HCT116 (cell line): ENCODE data around the gene HERC3. TPM values are rescaled to one million over a fixed set of nuclear protein-coding genes. Genes with fewer than 3 reads are reported as not detected.

Experiments
- ATAC-seq: fragments of 200-7000 bp; cut with Tn5 transposase; 2 replicates; pipeline ENCODE4 v1.9.1; 2020; ENCODE audit warnings: mild to moderate bottlenecking, moderate library complexity
- BruUV-seq: library from RNA; stranded (reverse); fragments of 400-500 nt; replicated peaks from 2 replicates; lab custom pipeline; 2021; lab: Mats Ljungman, UMichigan
- CTCF ChIA-PET: fragments of 300-600 bp; sonication (Branson Sonifier 250); formaldehyde crosslinking; loops from one replicate; lab custom pipeline; 2021; ENCODE audit warnings: antibody characterized with exemption; lab: Charles Lee
- POLR2A ChIA-PET: fragments of 300-600, 350-600 bp; sonication (Branson Sonifier 250); formaldehyde crosslinking; loops from one replicate; lab custom pipeline; 2021; ENCODE audit warnings: antibody characterized with exemption; lab: Charles Lee
- RAD21 ChIA-PET, 2 experiments: fragments of 300-600 bp; sonication (Branson Sonifier 250); formaldehyde crosslinking; loops; one replicate each; lab custom pipeline; 2023; ENCODE audit warnings: low total read pairs in 2 of 2; ENCODE audit not compliant: uncharacterized antibody in 2 of 2, unreplicated experiment in 2 of 2, low non-redundant PET in 1 of 2; lab: Charles Lee
- DNase-seq: peaks from one replicate; pipeline ENCODE4 v3.0.0-alpha.2; 2010; ENCODE audit warnings: low read depth, low spot score
- H2AFZ ChIP-seq: fragments of 200-600 bp; shearing (Covaris generic), sonication (generic); 2 replicates; pipeline ENCODE4 v1.6.1; 2017; ENCODE audit warnings: low read depth, mixed run types, mixed read lengths, antibody characterized with exemption, low read length; ENCODE audit not compliant: poor library complexity, severe bottlenecking
- H3K27ac ChIP-seq: 2 replicates; pipeline ENCODE4 v1.5.1; 2012; ENCODE audit warnings: low read depth, low read length
- H3K27me3 ChIP-seq: fragments of 200-600 bp; sonication (generic); 2 replicates; pipeline ENCODE4 v1.6.1; 2016; ENCODE audit warnings: mixed run types, low read length, mixed read lengths; ENCODE audit not compliant: insufficient read depth
- H3K36me3 ChIP-seq, 2 experiments: fragments of 200-500 bp in 1 of 2; fragments of 200-600 bp in 1 of 2; sonication (Bioruptor generic) in 1 of 2; sonication (generic) in 1 of 2; 2 replicates each; pipeline versions ENCODE4 v1.5.1 to v1.6.1; 2014 to 2016; ENCODE audit warnings: low read length in 2 of 2, inconsistent platforms in 1 of 2, mixed read lengths in 1 of 2, mixed run types in 1 of 2; ENCODE audit not compliant: insufficient read depth in 2 of 2, control insufficient read depth in 1 of 2
- H3K4me1 ChIP-seq, 2 experiments: fragments of 200-600 bp in 1 of 2; sonication (generic) in 1 of 2; 2 replicates each; pipeline versions ENCODE4 v1.5.1 to v1.6.1; 2012 to 2017; ENCODE audit warnings: low read length in 2 of 2, inconsistent platforms in 1 of 2, mild to moderate bottlenecking in 1 of 2, mixed read lengths in 1 of 2, mixed run types in 1 of 2, moderate library complexity in 1 of 2; ENCODE audit not compliant: insufficient read depth in 2 of 2, control insufficient read depth in 1 of 2
- H3K4me2 ChIP-seq: fragments of 200-600 bp; sonication (generic); 2 replicates; pipeline ENCODE4 v1.6.1; 2017; ENCODE audit warnings: mixed run types, low read length, mixed read lengths
- H3K4me3 ChIP-seq, 2 experiments: fragments of 200-600 bp in 1 of 2; sonication (generic) in 1 of 2; replicated peaks in 1 of 2; 2 replicates each; pipeline ENCODE4 v1.5.1; 2011 to 2016; ENCODE audit warnings: low read length in 2 of 2, control low read depth in 1 of 2, low read depth in 1 of 2, mild to moderate bottlenecking in 1 of 2, mixed read lengths in 1 of 2, mixed run types in 1 of 2
- H3K79me2 ChIP-seq: fragments of 200-600 bp; sonication (generic); 2 replicates; pipeline ENCODE4 v1.6.1; 2017; ENCODE audit warnings: mild to moderate bottlenecking, mixed run types, low read length, moderate library complexity, mixed read lengths; ENCODE audit not compliant: insufficient read depth
- H3K9ac ChIP-seq: fragments of 200-600 bp; sonication (generic); 2 replicates; pipeline ENCODE4 v1.6.1; 2016; ENCODE audit warnings: low read length, mixed read lengths
- H3K9me2 ChIP-seq: fragments of 200-600 bp; sonication (generic), shearing (Covaris generic); 2 replicates; pipeline ENCODE4 v1.6.1; 2017; ENCODE audit warnings: mixed run types, mild to moderate bottlenecking, moderate library complexity; ENCODE audit not compliant: insufficient read depth
- H3K9me3 ChIP-seq, 2 experiments: fragments of 200-500 bp in 1 of 2; fragments of 200-600 bp in 1 of 2; sonication (Bioruptor generic) in 1 of 2; sonication (generic) in 1 of 2; 2 replicates each; pipeline ENCODE4 v1.6.1; 2014 to 2017; ENCODE audit warnings: low read length in 2 of 2, mixed read lengths in 2 of 2, inconsistent platforms in 1 of 2, low read depth in 1 of 2, mild to moderate bottlenecking in 1 of 2, mixed run types in 1 of 2, moderate library complexity in 1 of 2; ENCODE audit not compliant: control insufficient read depth in 1 of 2, insufficient read depth in 1 of 2
- H4K20me1 ChIP-seq: fragments of 200-600 bp; sonication (generic), shearing (Covaris generic); 2 replicates; pipeline ENCODE4 v1.6.1; 2017; ENCODE audit warnings: mixed run types, mild to moderate bottlenecking, moderate library complexity; ENCODE audit not compliant: insufficient read depth
- CEBPB ChIP-seq: IDR thresholded peaks from 2 replicates; pipeline ENCODE4 v1.6.1; 2012; ENCODE audit warnings: low read depth
- ELF1 ChIP-seq: IDR thresholded peaks from 2 replicates; pipeline ENCODE4 v1.6.1; 2012; ENCODE audit warnings: low read depth, borderline replicate concordance
- EZH2 ChIP-seq: fragments of 200-600 bp; sonication (generic); IDR thresholded peaks from 2 replicates; pipeline ENCODE4 v1.6.1; 2017; ENCODE audit warnings: antibody characterized with exemption, mixed run types
- EZH2phosphoT487 ChIP-seq: fragments of 200-600 bp; IDR thresholded peaks from 2 replicates; pipeline ENCODE4 v1.6.1; 2018; ENCODE audit warnings: antibody characterized with exemption, borderline replicate concordance
- JUND ChIP-seq: IDR thresholded peaks from 2 replicates; pipeline ENCODE4 v1.6.1; 2012
- POLR2A ChIP-seq: IDR thresholded peaks from 2 replicates; pipeline ENCODE4 v1.7.0; 2011; ENCODE audit warnings: borderline replicate concordance; ENCODE audit not compliant: insufficient read depth, insufficient read length; ENCODE audit errors: extremely low read depth
- POLR2AphosphoS5 ChIP-seq: IDR thresholded peaks from 2 replicates; pipeline ENCODE4 v1.6.1; 2011; ENCODE audit warnings: mild to moderate bottlenecking, low read depth, low read length, moderate library complexity
- RAD21 ChIP-seq: IDR thresholded peaks from 2 replicates; pipeline ENCODE4 v1.6.1; 2012; ENCODE audit warnings: low read depth, mild to moderate bottlenecking
- SIN3A ChIP-seq: IDR thresholded peaks from 2 replicates; pipeline ENCODE4 v1.6.1; 2012; ENCODE audit warnings: low read depth
- SRF ChIP-seq: IDR thresholded peaks from 2 replicates; pipeline ENCODE4 v1.6.1; 2012; ENCODE audit warnings: low read depth
- TCF7L2 ChIP-seq: IDR thresholded peaks from 2 replicates; pipeline ENCODE4 v1.7.0; 2011; ENCODE audit warnings: borderline replicate concordance, inconsistent platforms; ENCODE audit not compliant: insufficient read depth, insufficient read length; ENCODE audit errors: extremely low read depth
- YY1 ChIP-seq: IDR thresholded peaks from 2 replicates; pipeline ENCODE4 v1.6.1; 2011; ENCODE audit warnings: low read length, low read depth, moderate library complexity, mild to moderate bottlenecking; ENCODE audit not compliant: insufficient replicate concordance; ENCODE audit errors: extremely low read depth
- ZBTB33 ChIP-seq: IDR thresholded peaks from 2 replicates; pipeline ENCODE4 v1.6.1; 2011; ENCODE audit warnings: mild to moderate bottlenecking, low read length, moderate library complexity; ENCODE audit not compliant: insufficient replicate concordance; ENCODE audit errors: extremely low read depth
- ZFX ChIP-seq: fragments of 450-650 bp; IDR thresholded peaks from 2 replicates; pipeline ENCODE4 v1.6.1; 2017
- ZNF274 ChIP-seq: fragments of 200-500 bp; sonication (Bioruptor generic); IDR thresholded peaks from 2 replicates; pipeline ENCODE4 v1.6.1; 2014; ENCODE audit warnings: mild to moderate bottlenecking, low read depth, low read length, inconsistent platforms
- intact Hi-C: fragments of 100-400 bp; cut with micrococcal nuclease; formaldehyde crosslinking; loops from 2 replicates; pipeline ENCODE4 v1.10.0; 2022
- total RNA-seq: library from RNA; stranded (reverse); gene quantifications from one replicate; pipeline ENCODE4 v1.2.1, GENCODE V29; 2021; ENCODE audit not compliant: unreplicated experiment

HERC3 gene
- total RNA-seq, 1 experiment from 2014 or later, result 10.8 TPM

- intact Hi-C loops, result no loop called here
- H3K27ac ChIP-seq, result no peak overlapping the region
- BruUV-seq, result no TSS peak
- no peaks in the 10 kb centered on the region for H4K20me1 ChIP-seq
- H3K9me2 ChIP-seq, result no peaks in the 10 kb centered on the region
- H3K79me2 ChIP-seq, result no peaks in the 10 kb centered on the region
- no peaks in the 10 kb centered on the region for H3K4me1 ChIP-seq
- no peak overlapping the region for H3K4me2 ChIP-seq
- ChIA-PET RAD21 (no interaction called here), CTCF (no interaction called here), POLR2A (no interaction called here)
- TF ChIP-seq EZH2 (no peak), EZH2phosphoT487 (no peak), ELF1 (no peak), POLR2AphosphoS5 (no peak), SRF (no peak), YY1 (no peak), TCF7L2 (no peak), ZBTB33 (no peak), POLR2A (no peak), ZNF274 (no peak), CEBPB (no peak), ZFX (no peak), JUND (no peak), SIN3A (no peak), RAD21 (no peak)
- no peaks in the 10 kb centered on the region for H3K27me3 ChIP-seq
- peaks cover 0 to 5% of the 10 kb centered on the region in 2 experiments; a peak in 1 of 4 replicates for H3K36me3 ChIP-seq
- H3K4me3 ChIP-seq, result no peak overlapping the region
- ATAC-seq, result no peak
- H3K9me3 ChIP-seq, result no peaks in the 10 kb centered on the region
- no peak overlapping the region for H3K9ac ChIP-seq
- no peak overlapping the region for H2AFZ ChIP-seq
- no peak for DNase-seq
Measured at GRCh38 chr4:88751258-88752075, 159.2 kb downstream of the HERC3 start.
